Bone marrow (tissue), 2 donors: ENCODE data around the gene CGB3.
A peak's percentile ranks its signal among the peaks of the same experiment; 100 is the strongest.
"Not testable (repeated sequence)": the region's sequence is repeated elsewhere in the genome, so short reads cannot be mapped to it uniquely, and the experiment has no call there.

Experiments
- DNase-seq, 2 donors: peaks; one replicate each; lab custom pipeline; 2025; lab: John Stamatoyannopoulos, UW

The CGB3 gene

DNA sequence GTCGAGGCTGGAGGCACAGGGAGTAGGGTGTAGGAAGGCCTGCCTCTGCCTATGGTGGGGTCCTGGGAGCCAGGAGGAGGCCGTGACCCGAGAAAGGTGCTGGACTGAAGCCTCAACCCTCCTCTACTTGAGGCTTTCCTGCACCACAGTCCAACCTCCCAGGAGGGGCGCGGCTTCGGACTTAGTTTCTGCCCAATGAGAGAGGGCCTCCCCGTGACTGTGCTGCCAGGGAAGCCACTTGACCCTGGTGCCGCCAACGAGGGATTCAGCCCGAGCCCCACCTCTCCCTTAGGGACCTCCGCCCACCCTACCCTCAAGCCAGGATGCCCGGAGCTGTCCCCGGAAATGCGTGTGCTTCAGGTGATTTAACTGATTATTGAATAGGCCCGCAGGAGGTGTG is at the start of gene CGB3:
Gene CGB3 (minus strand): TSS at position 101 of the 400 bp plus-strand sequence. CDS start 362 bp downstream, outside the sequence.
- DNase-seq = not testable (repeated sequence)

DNA sequence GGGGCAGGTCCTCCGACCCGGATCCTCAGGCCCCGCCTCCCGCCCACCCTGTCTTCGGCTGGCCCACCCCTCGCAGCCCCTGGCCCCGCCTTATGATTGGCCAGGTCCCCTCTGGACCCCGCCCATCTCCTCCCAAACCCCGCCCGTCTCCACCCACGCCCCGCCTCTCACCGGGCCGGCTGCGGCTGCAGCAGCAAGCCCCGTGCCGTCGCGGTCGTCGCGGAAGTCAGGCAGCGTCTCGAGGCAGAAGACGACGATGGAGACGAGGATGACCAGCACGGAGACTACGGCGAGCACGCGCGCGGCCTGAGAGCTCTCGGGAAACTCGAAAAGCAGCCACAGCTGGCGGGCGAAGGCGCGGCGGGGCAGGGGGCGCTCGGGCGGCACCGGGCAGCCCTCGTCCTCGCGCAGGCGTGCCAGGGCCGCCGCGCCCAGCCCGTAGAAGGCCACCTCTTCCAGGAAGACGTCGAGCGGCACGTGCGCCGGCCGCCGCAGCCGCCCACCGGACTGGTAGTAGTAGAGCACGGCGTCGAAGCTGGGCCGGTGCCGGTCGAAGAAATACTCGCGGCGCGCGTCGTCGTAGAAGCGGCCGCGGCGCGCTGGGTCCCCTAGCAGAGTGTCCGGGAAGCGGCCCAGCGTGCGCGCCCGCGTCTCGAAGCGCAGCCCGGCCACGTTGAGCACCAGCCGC is 47.9 kb upstream of the CGB3 start:
- no peak for DNase-seq

DNA sequence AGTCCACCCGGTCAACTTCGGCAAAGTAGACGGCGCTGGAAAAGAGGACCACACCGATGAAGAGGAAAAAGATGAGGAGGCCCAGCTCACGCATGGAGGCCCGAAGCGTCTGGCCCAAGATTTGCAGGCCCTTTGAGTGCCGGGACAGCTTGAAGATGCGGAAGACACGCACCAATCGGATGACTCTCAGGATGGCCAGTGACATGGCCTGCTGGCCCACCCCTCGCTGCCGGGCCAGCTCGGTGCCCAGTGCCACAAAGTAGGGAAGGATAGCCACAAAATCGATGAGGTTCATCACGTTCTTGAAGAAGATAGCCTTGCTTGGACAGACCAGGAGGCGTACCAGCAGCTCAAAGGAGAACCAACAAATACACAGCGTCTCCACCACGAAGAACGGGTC is 46.3 kb upstream of the CGB3 start:
- no peak for DNase-seq

DNA sequence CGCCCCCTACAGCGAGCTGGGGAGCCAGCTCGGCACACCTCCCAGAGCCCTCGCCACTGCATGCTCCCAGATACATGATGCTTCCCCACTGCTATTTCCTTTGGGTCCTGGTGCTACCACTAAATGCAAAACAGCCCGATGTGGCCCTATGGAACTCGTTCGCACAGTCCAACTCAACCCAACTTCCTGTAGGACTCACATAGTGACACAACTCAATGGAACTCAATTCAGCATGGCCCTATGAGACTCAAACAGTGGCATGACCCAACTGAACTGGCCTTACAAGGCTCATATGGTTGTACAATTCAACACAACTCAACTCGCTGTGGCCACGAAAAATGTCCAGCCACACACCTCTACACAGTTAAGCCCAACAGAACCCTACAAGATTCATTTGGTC is 44.9 kb upstream of the CGB3 start:
- no peak for DNase-seq

DNA sequence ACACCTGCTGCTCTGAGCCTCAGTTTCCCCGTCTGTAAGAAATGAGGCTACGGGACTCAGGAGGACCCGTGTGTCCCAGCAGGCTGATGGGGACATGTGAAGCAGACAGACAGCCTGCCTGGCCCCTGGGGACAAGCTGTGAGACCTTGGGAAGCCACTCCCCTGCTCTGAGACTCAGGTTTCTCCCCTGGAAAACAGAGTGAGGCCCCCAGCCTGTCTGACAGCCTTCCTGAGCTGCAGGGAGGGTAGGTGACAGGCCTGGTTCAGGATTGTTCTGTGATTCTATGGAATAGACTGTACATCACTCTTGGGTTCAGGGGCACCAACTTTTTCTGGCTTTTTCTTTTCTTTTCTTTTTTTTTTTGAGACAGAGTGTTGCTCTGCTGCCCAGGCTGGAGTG is 43.4 kb upstream of the CGB3 start:
- DNase-seq = no peak

DNA sequence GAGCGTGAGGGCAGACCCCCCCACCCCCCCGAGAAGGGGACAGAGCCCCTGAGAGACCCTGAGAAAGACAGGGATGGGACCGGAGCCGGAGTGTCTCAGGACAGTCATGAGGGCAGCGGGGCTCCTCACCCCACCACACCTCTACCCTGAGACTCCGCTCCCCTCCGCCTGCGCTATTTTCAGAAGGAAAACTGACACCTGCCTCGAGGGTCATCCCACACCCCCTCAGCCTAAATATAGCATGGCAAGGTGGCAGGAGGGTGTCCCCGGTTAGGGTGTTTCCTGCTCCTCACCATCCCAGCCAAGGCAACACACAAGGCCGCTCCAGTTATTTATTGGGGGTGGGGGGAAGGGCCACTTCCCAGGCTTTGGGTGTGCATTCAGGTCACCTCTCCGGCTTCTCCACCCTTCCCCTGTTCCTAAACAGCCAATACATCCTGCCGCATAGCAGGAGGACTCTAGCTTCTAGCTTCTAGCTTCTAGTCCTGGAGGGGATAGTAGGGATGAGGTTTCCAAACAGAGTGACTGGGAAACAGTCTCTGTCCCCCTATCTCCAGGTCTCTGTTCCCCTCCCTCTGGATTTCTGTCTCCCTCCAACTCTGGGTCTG is 41.9 kb upstream of the CGB3 start:
- no peak for DNase-seq

DNA sequence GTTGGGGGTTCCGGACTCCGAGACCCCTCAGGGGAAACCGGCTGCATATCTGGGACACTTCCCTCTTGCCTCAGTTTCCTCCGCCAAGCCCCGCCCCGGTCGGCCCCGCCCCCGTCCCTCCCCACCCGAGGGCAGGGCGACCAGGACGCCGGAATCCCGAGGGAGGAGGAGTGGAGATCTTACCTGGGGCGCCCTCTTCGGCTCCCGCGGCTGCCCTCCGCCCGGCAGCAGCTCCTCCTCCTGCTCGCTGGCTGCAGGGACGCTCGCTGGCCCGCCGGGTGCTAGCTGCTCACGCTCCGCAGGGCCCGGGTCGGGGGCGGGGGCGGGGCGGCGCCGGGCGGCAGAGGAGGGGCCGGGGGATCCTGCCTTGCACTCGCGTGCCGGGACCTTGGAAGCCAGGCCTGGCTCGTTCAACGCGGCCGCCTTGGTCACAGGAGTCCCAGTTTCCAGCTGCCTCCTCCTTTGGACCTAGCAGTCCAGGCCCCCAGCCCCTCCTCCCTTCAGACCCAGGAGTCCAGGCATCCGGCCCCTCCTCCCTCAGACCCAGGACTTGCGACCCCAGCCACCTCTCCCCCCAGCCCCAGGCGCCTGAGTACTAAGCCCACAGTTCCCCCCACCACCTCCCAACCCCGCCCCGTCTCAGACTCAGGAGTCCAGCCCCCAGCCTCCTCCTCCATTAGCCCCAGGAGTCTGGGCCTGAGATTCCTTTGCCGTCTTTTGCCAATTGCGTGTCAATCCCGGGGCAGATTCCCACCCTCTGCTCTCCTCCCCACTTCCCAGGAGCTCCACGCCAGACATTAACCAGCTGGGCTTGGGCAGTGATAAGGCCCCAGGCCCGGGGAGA is 40.9 kb upstream of the CGB3 start, which contains the start of gene NTF4:
Gene NTF4 (minus strand): TSS at position 51 of the 844 bp plus-strand sequence. CDS start 2,821 bp downstream, outside the sequence.
- DNase-seq = no peak

DNA sequence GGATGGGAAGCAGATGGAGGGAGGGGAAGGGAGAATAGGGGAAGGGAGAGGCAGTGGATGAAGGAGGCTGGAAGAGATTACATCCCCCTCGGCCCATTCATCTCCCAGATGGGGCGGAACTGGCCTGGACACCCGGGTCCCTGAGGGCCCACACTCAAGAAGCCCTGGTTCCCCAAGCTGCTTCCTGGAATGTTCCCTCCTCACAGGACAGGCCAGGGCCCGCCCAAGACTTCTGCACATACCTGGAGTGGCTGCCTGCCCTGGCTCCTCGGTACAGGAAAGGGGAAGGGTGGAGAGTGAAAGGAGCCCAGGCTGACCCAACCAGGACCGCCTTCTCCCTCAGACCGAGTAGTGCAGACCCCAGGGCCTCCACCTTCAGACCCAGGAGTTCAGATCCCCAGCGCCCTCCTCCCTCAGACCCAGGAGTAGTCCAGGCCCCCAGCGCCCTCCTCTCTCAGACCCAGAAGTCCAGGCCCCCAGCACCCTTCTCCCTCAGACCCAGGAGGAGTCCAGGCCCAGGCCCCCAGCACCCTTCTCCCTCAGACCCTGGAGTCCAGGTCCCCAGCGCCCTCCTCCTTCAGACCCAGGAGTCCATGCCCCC is 40.0 kb upstream of the CGB3 start:
- DNase-seq = no peak

DNA sequence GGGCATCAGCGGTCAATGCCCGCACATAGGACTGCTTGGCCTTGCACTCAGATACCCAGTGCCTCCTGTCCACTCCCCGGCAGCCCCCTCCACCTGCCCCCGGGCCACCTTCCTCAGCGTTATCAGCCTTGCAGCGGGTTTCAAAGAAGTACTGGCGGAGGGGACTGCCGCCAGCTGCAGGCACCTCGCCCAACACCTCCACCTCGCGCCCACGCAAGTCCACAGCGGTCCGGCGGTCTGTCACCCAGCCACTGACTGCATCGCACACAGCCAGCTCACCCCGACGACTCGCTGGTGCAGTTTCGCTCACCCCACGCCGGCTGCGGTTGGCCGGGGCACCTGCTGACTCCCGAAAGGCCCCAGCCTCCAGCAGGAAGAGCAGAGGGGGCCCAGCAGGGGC is 37.3 kb upstream of the CGB3 start:
- no peak for DNase-seq

DNA sequence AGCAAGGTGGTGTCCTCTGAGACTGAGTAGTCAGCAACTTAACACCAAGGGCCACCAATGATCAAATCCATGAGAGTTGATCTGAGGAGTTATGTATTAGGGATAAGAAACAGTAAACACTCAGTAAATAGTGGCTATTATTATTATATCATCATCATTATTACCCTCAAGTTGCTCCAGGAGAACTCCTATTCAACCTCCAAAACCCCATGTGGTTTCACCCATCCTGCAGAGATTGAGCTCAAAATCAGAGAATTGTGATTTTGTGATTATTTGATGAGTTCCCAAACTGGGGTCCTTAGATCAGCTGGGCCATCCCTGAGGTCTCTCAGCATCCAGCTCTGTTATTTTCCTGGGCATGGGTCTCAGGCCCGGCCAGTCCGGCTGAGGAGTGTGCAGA is 36.9 kb upstream of the CGB3 start:
- no peak for DNase-seq

DNA sequence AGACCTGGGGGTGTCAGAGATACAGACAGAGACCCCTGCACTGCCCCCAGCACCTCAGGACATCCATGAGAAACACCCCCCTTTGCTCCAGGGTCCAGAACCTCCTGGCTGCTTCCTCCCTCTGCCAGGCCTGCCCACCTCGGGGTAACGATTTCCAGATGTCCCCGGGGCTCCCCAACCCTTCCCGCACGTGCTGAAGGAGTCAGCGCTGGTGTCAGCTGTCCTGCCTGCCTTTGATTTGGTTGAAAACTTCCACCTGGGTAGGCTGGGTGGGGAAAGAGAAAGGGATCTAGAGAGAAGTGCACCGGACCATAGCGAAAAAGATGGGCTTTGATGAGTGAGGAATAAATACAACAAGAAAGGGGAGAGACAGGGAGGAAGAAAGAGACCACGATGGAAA is 34.9 kb upstream of the CGB3 start:
- no peak for DNase-seq

DNA sequence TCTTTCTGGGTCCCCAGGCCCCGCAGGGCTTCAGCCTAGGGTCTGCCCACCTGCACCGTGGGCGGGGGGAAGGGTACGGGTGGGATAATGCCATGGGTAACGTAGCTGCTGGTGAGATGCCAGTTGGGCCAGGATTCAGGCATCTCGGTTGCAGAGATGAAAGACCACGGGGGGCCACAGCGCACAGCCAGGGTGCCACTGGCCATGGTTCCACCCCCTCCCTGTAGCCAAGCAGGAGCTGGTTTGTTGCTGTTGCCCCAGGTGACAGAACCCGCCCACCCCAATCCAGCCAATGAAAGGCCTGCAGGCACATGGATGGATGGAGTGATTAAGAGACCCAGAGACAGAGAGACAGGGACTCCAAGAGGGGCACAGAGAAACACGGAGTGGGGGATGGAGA is 34.4 kb upstream of the CGB3 start:
- no peak for DNase-seq

DNA sequence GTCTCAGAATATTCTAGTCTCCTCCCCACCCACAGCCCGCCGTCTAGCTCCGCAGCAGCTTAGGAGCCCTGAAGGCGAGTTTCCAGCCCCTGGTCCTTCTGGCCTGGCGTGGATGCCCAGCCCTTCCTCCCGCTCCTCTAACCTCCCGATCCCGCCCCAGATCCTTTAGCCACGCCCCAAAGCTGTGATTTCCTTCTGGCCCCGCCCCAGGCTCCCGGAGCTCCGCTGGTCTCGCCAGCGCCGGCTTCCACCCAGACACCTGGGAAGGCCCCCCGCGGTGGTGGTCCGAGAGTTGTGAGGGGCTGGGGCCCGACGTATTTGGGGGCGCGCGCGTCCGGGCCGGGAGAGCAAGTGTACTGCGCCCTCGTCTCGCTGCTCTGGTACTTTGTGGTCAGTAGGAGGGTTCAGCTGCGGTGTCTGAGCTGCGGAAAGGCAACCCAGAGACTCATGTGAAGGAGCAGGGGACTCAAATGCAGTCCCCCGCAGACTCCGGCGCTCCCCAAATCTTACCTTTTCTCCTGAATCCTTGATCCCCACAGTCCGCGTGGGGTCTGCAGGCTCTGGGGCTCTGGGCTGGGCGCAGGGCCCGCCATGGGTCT is 33.6 kb upstream of the CGB3 start, which contains the start of gene CGB7:
Gene CGB7 (minus strand): TSS at position 114 of the 599 bp plus-strand sequence. CDS start 2,374 bp downstream, outside the sequence.
- peak in 1 of 2 donors; percentile 25 for DNase-seq

DNA sequence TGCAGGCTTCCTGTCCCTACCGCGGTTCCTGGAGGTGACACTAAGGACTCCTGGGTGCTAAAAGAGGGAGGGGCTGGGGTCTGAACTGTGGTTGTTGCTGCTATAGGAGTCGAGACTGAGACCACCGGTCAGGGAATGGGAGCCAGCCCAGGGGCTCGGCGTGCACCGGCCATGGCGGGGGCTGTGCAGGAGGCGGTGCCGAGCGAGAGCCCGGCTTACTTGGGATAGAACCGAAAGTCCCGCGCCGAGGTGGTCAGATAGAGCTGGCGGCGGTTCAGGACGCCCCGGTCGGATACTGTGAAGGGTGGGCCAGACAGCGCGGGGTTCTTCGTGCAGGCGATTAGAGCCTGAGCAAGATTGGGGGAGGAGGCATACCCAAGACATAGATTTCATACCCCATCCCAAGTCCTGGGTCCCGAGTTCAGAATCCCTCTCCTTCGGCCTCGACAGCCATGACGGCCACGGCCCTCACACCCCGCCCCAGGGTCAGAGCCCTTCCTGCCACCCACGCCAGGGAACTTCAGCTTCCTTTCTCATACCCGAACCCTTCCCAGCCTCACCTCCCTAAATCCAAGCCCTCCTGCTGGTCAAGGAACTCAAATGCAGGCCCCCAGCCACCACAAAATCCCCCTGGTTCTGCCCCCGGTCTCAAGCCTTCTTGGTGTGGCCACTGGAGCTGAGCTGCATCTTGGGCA is 32.9 kb upstream of the CGB3 start:
- not testable (repeated sequence) for DNase-seq

DNA sequence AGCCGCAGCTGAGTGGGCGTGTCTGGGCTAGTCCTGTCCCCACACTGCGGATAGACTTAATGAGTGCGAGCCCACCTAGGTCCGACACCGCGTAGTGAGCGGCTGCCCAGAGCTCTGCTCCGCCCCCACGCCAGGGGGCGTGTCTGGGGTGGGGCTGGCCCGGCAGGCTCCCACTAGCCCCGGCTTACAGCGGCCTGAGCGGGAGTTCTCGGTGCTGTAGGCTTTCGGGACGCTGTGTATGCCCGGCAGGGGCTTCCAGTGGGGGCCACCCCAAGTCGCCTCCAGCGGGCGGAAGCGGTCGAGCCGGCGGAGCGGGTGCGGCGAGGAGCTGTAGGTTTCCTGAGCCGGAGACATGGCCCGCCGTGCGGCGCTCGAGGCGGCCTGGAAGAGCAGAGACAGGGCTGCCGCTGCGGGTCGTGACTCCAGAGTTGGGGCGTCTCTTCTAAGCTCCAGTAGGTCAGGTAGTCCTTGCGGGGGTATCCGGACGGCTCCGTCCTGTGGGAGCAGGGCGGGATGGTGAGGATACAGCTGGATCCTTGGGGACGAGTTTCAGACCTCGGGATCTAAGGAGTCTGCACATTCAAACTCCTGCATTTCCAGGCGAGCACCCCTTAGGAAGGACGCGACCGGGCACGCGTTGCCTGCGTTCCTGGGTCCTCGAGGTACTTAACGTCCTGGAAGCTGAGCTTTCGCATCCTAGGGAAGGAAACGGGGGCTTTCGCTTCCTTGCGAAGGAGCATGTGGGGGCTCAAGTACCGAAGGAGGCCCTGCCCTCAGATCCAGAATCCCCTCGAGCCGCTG is 32.2 kb upstream of the CGB3 start:
- DNase-seq = peak in 1 of 2 donors; percentile 27

DNA sequence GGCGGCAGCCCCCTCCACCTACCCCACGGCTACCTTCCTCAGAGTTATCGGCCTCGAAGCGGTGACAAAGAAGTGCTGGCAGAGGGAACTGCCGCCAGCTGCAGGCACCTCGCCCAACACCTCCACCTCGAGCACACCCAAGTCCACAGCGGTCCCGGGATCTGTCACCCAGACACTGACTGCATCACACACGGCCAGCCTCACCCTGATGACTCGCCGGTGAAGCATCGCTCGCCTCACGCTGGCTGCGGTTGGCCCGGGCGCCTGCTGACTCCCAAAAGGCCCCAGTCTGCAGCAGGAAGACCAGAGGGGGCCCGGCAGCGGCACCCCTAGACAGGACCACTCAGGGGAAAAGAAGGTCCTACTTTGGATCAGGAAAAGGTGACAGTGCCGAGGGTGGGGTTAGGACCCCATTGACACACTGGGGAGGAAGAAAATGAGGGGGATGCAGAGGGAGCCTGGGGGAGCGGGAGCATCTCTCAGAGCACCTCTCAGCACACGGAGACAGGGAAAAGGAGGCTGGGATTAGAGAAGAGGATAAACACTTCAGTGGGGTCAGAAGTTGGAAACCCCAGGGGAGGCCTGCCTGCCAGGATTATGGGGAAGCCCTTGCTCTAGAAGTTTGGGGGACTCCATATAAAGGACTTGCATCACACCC is 26.4 kb upstream of the CGB3 start:
- DNase-seq = not testable (repeated sequence)

DNA sequence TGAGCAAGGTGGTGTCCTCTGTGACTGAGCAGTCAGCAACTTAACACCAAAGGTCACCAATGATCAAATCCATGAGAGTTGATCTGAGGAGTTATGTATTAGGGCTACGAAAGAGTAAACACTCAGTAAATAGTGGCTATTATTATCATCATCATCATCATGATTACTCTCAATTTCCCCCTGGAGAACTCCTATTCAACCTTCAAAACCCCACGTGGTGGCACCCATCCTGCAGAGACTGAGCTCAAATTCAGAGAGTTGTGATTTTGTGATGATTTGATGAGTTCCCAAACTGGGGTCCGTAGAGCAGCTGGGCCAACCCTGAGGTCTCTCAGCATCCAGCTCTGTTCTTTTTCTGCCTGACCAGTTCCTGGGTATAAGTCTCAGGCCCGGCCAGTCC is 25.7 kb upstream of the CGB3 start:
- DNase-seq = not testable (repeated sequence)

DNA sequence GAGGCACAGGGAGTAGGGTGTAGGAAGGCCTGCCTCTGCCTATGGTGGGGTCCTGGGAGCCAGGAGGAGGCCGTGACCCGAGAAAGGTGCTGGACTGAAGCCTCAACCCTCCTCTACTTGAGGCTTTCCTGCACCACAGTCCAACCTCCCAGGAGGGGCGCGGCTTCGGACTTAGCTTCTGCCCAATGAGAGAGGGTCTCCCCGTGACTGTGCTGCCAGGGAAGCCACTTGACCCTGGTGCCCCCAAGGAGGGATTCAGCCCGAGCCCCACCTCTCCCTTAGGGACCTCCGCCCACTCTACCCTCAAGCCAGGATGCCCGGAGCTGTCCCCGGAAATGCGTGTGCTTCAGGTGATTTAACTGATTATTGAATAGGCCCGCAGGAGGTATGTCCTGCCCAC is 24.9 kb upstream of the CGB3 start, which contains the start of gene CGB8:
Gene CGB8 (minus strand): TSS at position 101 of the 400 bp plus-strand sequence. CDS start 372 bp downstream, outside the sequence.
- not testable (repeated sequence) for DNase-seq

DNA sequence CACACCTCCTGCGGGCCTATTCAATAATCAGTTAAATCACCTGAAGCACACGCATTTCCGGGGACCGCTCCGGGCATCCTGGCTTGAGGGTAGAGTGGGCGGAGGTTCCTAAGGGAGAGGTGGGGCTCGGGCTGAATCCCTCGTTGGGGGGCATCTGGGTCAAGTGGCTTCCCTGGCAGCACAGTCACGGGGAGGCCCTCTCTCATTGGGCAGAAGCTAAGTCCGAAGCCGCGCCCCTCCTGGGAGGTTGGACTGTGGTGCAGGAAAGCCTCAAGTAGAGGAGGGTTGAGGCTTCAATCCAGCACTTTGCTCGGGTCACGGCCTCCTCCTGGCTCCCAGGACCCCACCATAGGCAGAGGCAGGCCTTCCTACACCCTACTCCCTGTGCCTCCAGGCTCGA is 19.4 kb upstream of the CGB3 start, which contains the start of gene CGB5:
Gene CGB5 (plus strand): TSS at position 301 of the 400 bp plus-strand sequence. CDS start 362 bp downstream, outside the sequence.
- not testable (repeated sequence) for DNase-seq
